Measurements from ENCODE around the gene CCNO.

CCNO gene

GRCh38 chr5:55232985-55233928, at the start of gene CCNO:
Gene CCNO, minus strand, starts transcription at chr5:55233608. Its CDS starts 85 bp downstream, at chr5:55233523.
- DNase-seq: no peak

GRCh38 chr5:55278778-55279177, 45.4 kb upstream of the CCNO start:
- no peak for DNase-seq

GRCh38 chr5:55276771-55277170, 43.4 kb upstream of the CCNO start:
- DNase-seq: no peak

- DNase-seq: no peak
These were observed 24.9 kb upstream of the CCNO start for GRCh38 chr5:55258339-55258738.

- no peak for DNase-seq
These were observed 21.4 kb upstream of the CCNO start for GRCh38 chr5:55254802-55255201.

- DNase-seq: no peak
These were observed 16.7 kb upstream of the CCNO start for GRCh38 chr5:55250064-55250463.

- DNase-seq: no peak
These were observed 8.3 kb upstream of the CCNO start for GRCh38 chr5:55241746-55242145.

GRCh38 chr5:55236800-55237199, 3.4 kb upstream of the CCNO start:
- DNase-seq: no peak

- DNase-seq: no peak
These were observed 803 bp upstream of the CCNO start for GRCh38 chr5:55234121-55234700.

- no peak for DNase-seq
These were observed 980 bp downstream of the CCNO start for GRCh38 chr5:55232271-55232984.

- DNase-seq: no peak
These were observed 1.5 kb downstream of the CCNO start for GRCh38 chr5:55231919-55232270.

- no peak for DNase-seq
These were observed 2.1 kb downstream of the CCNO start for GRCh38 chr5:55231029-55231918.

GRCh38 chr5:55230086-55230629, 3.2 kb downstream of the CCNO start:
- no peak for DNase-seq

GRCh38 chr5:55227664-55228430, 5.6 kb downstream of the CCNO start:
- no peak for DNase-seq

- DNase-seq: no peak
These were observed 6.3 kb downstream of the CCNO start, which contains the start of gene MCIDAS for GRCh38 chr5:55226934-55227663. Gene MCIDAS, minus strand, starts transcription at chr5:55227315. Its CDS starts 177 bp downstream, at chr5:55227138.

GRCh38 chr5:55226027-55226933, 7.1 kb downstream of the CCNO start:
- DNase-seq: no peak

- DNase-seq: no peak
These were observed 8.1 kb downstream of the CCNO start for GRCh38 chr5:55225346-55225745.

GRCh38 chr5:55223812-55224240, 9.6 kb downstream of the CCNO start:
- no peak for DNase-seq

- DNase-seq: no peak
These were observed 10.2 kb downstream of the CCNO start for GRCh38 chr5:55222985-55223811.

Measured in SIG-M5 (cell line).